ENCODE data around the gene ERBB4. TPM values are rescaled to one million over a fixed set of nuclear protein-coding genes. Genes with fewer than 3 reads are reported as not detected.

Gene ERBB4
- total RNA-seq, 4 donors from 2014 or later, result 0.09 to 0.67 TPM; not detected in 2

DNA sequence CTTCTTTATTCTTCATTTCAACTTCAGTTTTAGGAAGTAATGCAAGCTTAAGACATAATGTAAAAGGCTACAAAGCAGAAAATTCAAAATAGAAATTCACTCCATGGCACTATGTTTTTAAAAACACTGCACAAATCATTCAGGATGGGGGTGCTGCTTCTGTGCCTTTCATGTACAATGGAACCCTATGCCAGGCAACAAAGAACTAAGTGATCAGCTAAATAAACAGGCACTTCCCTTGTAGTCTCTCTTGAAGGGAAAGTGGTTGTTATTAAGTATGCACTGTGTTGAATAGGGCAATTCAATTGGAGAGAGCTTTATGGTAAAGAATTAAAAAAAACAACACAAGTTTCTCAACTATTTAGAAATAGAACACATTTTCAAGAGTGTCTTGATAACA is 10.9 kb upstream of the ERBB4 start:
- H3K4me3 ChIP-seq, result no peak overlapping the region
- no peaks in the 10 kb centered on the region for H3K36me3 ChIP-seq
- no peak for TF ChIP-seq POLR2A (IDR thresholded peaks at IDR 0.05)
- TF ChIP-seq, protein P1, sequence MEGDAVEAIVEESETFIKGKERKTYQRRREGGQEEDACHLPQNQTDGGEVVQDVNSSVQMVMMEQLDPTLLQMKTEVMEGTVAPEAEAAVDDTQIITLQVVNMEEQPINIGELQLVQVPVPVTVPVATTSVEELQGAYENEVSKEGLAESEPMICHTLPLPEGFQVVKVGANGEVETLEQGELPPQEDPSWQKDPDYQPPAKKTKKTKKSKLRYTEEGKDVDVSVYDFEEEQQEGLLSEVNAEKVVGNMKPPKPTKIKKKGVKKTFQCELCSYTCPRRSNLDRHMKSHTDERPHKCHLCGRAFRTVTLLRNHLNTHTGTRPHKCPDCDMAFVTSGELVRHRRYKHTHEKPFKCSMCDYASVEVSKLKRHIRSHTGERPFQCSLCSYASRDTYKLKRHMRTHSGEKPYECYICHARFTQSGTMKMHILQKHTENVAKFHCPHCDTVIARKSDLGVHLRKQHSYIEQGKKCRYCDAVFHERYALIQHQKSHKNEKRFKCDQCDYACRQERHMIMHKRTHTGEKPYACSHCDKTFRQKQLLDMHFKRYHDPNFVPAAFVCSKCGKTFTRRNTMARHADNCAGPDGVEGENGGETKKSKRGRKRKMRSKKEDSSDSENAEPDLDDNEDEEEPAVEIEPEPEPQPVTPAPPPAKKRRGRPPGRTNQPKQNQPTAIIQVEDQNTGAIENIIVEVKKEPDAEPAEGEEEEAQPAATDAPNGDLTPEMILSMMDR (IDR thresholded peaks at IDR 0.05), result no peak
- H3K4me1 ChIP-seq, result no peaks in the 10 kb centered on the region
- H3K27me3 ChIP-seq, result no peaks in the 10 kb centered on the region
- H3K9me3 ChIP-seq, result no peaks in the 10 kb centered on the region
- H3K27ac ChIP-seq, result no peak overlapping the region
- no peak for DNase-seq

DNA sequence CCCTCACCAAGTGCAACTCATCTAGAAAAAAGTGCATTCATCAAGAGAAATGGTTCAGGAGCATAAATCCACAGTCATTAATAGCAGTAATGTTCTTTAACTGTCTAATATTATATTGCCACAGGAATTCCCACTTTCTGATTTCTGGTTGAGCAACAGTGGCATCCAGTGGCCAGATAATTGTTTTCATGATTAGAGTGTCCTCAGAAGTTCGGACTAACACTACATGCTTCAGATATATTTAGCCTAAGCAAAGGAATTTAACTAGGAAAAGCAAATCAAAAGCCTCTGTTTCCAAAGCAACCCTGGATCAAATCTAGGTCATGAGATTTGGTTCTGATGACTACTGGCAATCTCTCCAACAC is 9.8 kb upstream of the ERBB4 start:
- Histone ChIP-seq H3K4me1 (no peaks in the 10 kb centered on the region), H3K9me3 (no peaks in the 10 kb centered on the region), H3K27me3 (no peaks in the 10 kb centered on the region), H3K36me3 (no peaks in the 10 kb centered on the region), H3K4me3 (no peak overlapping the region), H3K27ac (no peak overlapping the region)
- TF ChIP-seq, protein P1 (IDR thresholded peaks at IDR 0.05), result peak in 3 of 6 experiments; percentile 29 to 40 (median 37)
- no peak for TF ChIP-seq POLR2A (IDR thresholded peaks at IDR 0.05)
- no peak for DNase-seq

DNA sequence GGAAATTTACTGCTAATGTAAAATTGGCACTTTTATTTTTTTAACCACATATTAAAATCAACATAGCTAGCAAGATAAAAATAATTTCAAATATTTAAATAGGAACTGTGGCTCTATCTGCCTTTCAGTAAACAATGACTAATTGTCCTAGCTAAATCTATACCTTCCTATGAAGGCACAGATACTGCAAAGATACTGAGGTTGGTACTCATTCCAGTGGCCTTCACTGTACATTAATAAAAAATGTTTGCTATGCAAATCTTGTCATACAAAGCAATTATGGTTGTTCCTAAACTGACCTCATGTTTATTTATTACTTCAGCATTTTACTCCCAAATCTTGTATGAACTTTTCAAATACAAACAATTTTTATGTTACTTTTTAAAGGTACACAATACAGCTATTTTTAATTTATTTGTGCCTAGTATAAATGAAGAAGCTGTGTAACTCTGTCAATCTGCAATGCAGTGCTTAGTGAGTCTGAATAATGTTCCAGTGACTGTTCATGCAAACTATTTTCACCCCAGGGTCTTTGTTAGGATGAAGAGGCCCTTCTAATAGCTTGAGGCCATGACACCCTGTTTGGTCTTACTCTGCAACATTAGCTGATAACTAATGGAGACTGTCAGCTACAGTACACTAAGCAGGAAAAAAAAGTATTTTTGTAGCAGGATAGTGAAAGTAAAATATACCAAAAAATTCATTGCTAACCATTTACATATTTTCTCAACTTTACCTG is 9.3 kb upstream of the ERBB4 start:
- Histone ChIP-seq H3K36me3 (no peaks in the 10 kb centered on the region), H3K4me1 (no peaks in the 10 kb centered on the region), H3K27me3 (no peaks in the 10 kb centered on the region), H3K9me3 (no peaks in the 10 kb centered on the region), H3K4me3 (no peak overlapping the region), H3K27ac (no peak overlapping the region)
- TF ChIP-seq POLR2A (IDR thresholded peaks at IDR 0.05), result no peak
- TF ChIP-seq, protein P1 (IDR thresholded peaks at IDR 0.05), result no peak
- no peak for DNase-seq

DNA sequence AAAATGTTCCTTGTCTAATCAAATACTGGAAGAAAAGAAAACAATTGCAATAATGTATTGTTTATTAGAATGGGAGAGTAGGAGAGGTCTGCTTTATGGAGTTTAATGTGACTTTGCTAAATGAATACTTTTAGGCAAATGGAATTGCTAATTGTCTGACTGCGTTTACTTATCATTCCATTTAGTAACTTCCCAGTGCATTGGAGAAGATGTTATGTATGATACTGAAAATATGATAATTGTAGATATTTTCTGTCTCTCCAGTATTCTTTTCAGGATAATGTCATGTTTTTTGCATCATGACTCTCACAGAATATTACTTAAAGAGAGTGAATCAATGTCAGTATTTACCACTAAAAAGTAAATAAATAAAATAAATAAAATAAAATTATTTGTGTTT is 8.1 kb upstream of the ERBB4 start:
- Histone ChIP-seq H3K9me3 (no peaks in the 10 kb centered on the region), H3K36me3 (no peaks in the 10 kb centered on the region), H3K27me3 (no peaks in the 10 kb centered on the region), H3K4me1 (no peaks in the 10 kb centered on the region), H3K27ac (no peak overlapping the region), H3K4me3 (no peak overlapping the region)
- DNase-seq, result no peak
- TF ChIP-seq, protein P1 (IDR thresholded peaks at IDR 0.05), result no peak
- no peak for TF ChIP-seq POLR2A (IDR thresholded peaks at IDR 0.05)

DNA sequence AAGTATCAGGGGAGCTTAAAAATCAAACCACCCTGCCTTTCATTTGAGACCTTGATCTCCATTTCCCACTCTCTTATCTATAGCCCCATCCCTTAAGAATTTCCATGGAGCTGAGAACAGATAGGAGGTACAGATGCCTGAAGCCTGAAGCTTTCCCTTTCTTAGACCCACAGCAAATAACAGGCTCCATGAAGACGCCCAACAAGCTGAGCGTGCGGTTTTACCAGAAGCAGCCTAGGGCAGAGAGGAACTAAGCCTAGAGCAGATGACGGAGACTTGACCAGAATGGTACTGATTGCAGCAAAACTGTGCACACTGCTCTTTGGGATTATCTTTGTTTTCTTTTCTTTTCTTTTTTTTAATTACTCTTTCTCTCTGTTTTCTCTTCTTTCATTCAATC is 1.7 kb upstream of the ERBB4 start:
- Histone ChIP-seq H3K36me3 (no peaks in the 10 kb centered on the region), H3K27me3 (peaks cover 0 to 25% of the 10 kb centered on the region in 2 donors), H3K4me1 (peaks cover 0 to 29% (median 0%) of the 10 kb centered on the region in 4 donors), H3K9me3 (no peaks in the 10 kb centered on the region), H3K27ac (no peak overlapping the region), H3K4me3 (no peak overlapping the region)
- no peak for DNase-seq
- TF ChIP-seq, protein P1 (IDR thresholded peaks at IDR 0.05), result no peak
- no peak for TF ChIP-seq POLR2A (IDR thresholded peaks at IDR 0.05)

All from Peyer's patch (tissue), 4 donors.